ENCODE data around the gene TTC27.
"Not testable (repeated sequence)": the region's sequence is repeated elsewhere in the genome, so short reads cannot be mapped to it uniquely, and the experiment has no call there.

TTC27 gene

GRCh38 chr2:32719933-32720716 lies 92.3 kb downstream of the TTC27 start:
- DNase-seq (ENCODE audit: low read depth, low spot score), result no peak

- DNase-seq (ENCODE audit: low read depth, low spot score), result no peak
These were observed 92.9 kb downstream of the TTC27 start for GRCh38 chr2:32720771-32721170.

GRCh38 chr2:32721376-32721775 lies 93.5 kb downstream of the TTC27 start:
- DNase-seq (ENCODE audit: low read depth, low spot score), result no peak

GRCh38 chr2:32723467-32724079 lies 95.7 kb downstream of the TTC27 start:
- no peak for DNase-seq (ENCODE audit: low read depth, low spot score)

- not testable (repeated sequence) for DNase-seq (ENCODE audit: low read depth, low spot score)
These were observed 98.8 kb downstream of the TTC27 start for GRCh38 chr2:32726678-32727077.

GRCh38 chr2:32727157-32727556 lies 99.3 kb downstream of the TTC27 start:
- no peak for DNase-seq (ENCODE audit: low read depth, low spot score)

GRCh38 chr2:32730958-32731357 lies 103.1 kb downstream of the TTC27 start:
- DNase-seq (ENCODE audit: low read depth, low spot score), result not testable (repeated sequence)

GRCh38 chr2:32732120-32732519 lies 104.3 kb downstream of the TTC27 start:
- DNase-seq (ENCODE audit: low read depth, low spot score), result no peak

- no peak for DNase-seq (ENCODE audit: low read depth, low spot score)
These were observed 105.1 kb downstream of the TTC27 start for GRCh38 chr2:32732912-32733472.

- no peak for DNase-seq (ENCODE audit: low read depth, low spot score)
These were observed 107.5 kb downstream of the TTC27 start for GRCh38 chr2:32735348-32735747.

GRCh38 chr2:32738939-32739338 lies 111.1 kb downstream of the TTC27 start:
- no peak for DNase-seq (ENCODE audit: low read depth, low spot score)

- no peak for DNase-seq (ENCODE audit: low read depth, low spot score)
These were observed 111.8 kb downstream of the TTC27 start for GRCh38 chr2:32739664-32740063.

GRCh38 chr2:32741575-32741974 lies 113.7 kb downstream of the TTC27 start:
- DNase-seq (ENCODE audit: low read depth, low spot score), result no peak

- no peak for DNase-seq (ENCODE audit: low read depth, low spot score)
These were observed 114.5 kb downstream of the TTC27 start for GRCh38 chr2:32742376-32742775.

- DNase-seq (ENCODE audit: low read depth, low spot score), result no peak
These were observed 115.8 kb downstream of the TTC27 start for GRCh38 chr2:32743480-32744236.

GRCh38 chr2:32745191-32745590 lies 117.3 kb downstream of the TTC27 start:
- DNase-seq (ENCODE audit: low read depth, low spot score), result no peak

- DNase-seq (ENCODE audit: low read depth, low spot score), result no peak
These were observed 117.8 kb downstream of the TTC27 start for GRCh38 chr2:32745675-32746074.

GRCh38 chr2:32746669-32747068 lies 118.8 kb downstream of the TTC27 start:
- no peak for DNase-seq (ENCODE audit: low read depth, low spot score)

GRCh38 chr2:32748158-32748557 lies 120.3 kb downstream of the TTC27 start:
- DNase-seq (ENCODE audit: low read depth, low spot score), result no peak

GRCh38 chr2:32750880-32751279 lies 123.0 kb downstream of the TTC27 start:
- no peak for DNase-seq (ENCODE audit: low read depth, low spot score)

GRCh38 chr2:32752205-32752604 lies 124.4 kb downstream of the TTC27 start:
- no peak for DNase-seq (ENCODE audit: low read depth, low spot score)

- DNase-seq (ENCODE audit: low read depth, low spot score), result no peak
These were observed 125.1 kb downstream of the TTC27 start for GRCh38 chr2:32752952-32753351.
